BLaER1 (cell line): ENCODE measurements around the gene NAV3.

Experiments used
- H3K27ac ChIP-seq: shearing (Covaris generic); formaldehyde crosslinking; 2 replicates; pipeline ENCODE4 v1.8.1; 2022
- H3K27me3 ChIP-seq: shearing (Covaris generic); formaldehyde crosslinking; 2 replicates; pipeline ENCODE4 v1.8.1; 2022
- H3K36me3 ChIP-seq: shearing (Covaris generic); formaldehyde crosslinking; 2 replicates; pipeline ENCODE4 v1.8.1; 2022
- H3K4me1 ChIP-seq: shearing (Covaris generic); formaldehyde crosslinking; 2 replicates; pipeline ENCODE4 v1.8.1; 2022
- H3K4me2 ChIP-seq: shearing (Covaris generic); formaldehyde crosslinking; 2 replicates; pipeline ENCODE4 v1.8.1; 2022
- H3K4me3 ChIP-seq: shearing (Covaris generic); formaldehyde crosslinking; 2 replicates; pipeline ENCODE4 v1.8.1; 2022
- H3K9ac ChIP-seq: shearing (Covaris generic); formaldehyde crosslinking; 2 replicates; pipeline ENCODE4 v1.8.1; 2022
- H3K9me3 ChIP-seq: shearing (Covaris generic); formaldehyde crosslinking; 2 replicates; pipeline ENCODE4 v1.8.1; 2022
- H4K20me1 ChIP-seq: shearing (Covaris generic); formaldehyde crosslinking; 2 replicates; pipeline ENCODE4 v1.8.1; 2022
- Cebpa-rat ChIP-seq: shearing (Covaris generic); IDR thresholded peaks from 2 replicates; pipeline ENCODE4 v1.8.1; 2022

The NAV3 gene

DNA sequence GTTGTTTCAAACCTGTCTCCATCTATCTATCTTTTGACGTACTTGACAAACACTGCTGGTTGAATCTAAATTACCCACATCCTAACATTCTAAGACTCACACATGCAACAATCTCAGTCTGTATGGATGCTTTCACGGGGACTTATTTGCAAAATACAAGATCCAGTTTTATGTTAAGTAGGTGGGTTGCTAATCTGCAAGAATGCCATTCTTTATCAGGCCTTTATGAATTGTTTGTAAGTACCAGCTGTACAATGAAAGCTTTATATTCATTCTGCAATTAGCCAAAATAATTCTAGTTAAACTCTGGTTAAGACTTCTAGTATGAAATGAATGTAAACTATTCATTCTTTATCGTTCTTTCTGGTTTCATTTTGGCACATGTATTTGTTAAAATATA lies 135.1 kb downstream of the NAV3 start:
- H3K4me3 ChIP-seq = no peak overlapping the region
- no peak overlapping the region for H3K4me2 ChIP-seq
- no peaks in the 10 kb centered on the region for H3K27me3 ChIP-seq
- H3K9ac ChIP-seq = no peak overlapping the region
- H4K20me1 ChIP-seq = no peaks in the 10 kb centered on the region
- no peak for TF ChIP-seq Cebpa-rat
- no peaks in the 10 kb centered on the region for H3K9me3 ChIP-seq
- H3K27ac ChIP-seq = no peak overlapping the region
- H3K36me3 ChIP-seq = no peaks in the 10 kb centered on the region
- no peaks in the 10 kb centered on the region for H3K4me1 ChIP-seq

- Histone ChIP-seq H3K4me3 (no peak overlapping the region), H3K9ac (no peak overlapping the region), H3K4me1 (no peaks in the 10 kb centered on the region), H3K9me3 (no peaks in the 10 kb centered on the region), H4K20me1 (no peaks in the 10 kb centered on the region), H3K27me3 (no peaks in the 10 kb centered on the region), H3K4me2 (no peak overlapping the region), H3K36me3 (no peaks in the 10 kb centered on the region), H3K27ac (no peak overlapping the region)
- no peak for TF ChIP-seq Cebpa-rat
Measured at GRCh38 chr12:77968021-77968420, 137.3 kb downstream of the NAV3 start.

DNA sequence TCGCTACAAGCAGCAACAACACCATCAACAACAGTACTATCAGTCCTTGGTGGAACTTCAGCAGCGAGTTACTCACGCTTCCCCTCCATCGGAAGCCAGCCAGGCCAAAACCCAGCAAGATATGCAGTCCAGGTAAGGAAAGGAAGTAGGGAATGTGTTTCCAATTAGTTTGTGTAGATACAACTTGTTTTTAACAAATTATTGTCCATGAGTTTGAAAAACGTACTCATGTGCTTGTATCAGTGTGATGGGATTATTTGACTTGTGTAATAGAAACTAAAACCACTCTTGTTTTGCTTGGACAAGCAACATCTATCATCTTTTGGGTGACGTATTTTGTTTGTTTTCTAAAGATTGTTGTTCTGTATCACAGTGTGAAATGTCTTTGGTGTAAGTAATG lies 137.9 kb downstream of the NAV3 start:
- H3K27ac ChIP-seq = no peak overlapping the region
- H3K4me3 ChIP-seq = no peak overlapping the region
- no peaks in the 10 kb centered on the region for H3K27me3 ChIP-seq
- no peaks in the 10 kb centered on the region for H3K9me3 ChIP-seq
- H3K4me1 ChIP-seq = no peaks in the 10 kb centered on the region
- no peaks in the 10 kb centered on the region for H3K36me3 ChIP-seq
- no peaks in the 10 kb centered on the region for H4K20me1 ChIP-seq
- H3K9ac ChIP-seq = no peak overlapping the region
- no peak for TF ChIP-seq Cebpa-rat
- no peak overlapping the region for H3K4me2 ChIP-seq

DNA sequence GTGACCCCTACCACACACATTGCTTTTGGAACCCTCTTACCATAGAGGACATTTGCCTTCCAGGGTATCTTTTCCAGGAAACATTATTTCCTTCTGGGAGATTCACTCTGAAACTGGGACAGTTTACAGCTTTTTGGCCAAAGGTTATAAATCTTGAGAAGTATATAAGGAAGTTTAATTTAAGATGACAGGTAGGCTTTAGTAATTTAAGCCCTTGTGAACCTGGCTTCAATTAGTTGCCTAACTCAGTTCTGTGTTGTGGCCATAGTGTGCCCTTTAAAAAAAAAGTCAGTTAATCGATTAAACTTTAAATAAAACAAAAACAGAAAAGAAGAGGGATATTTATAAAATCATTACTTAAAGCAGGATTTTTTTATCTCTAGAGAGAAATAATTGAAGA lies 142.9 kb downstream of the NAV3 start:
- no peaks in the 10 kb centered on the region for H3K4me1 ChIP-seq
- H3K27ac ChIP-seq = no peak overlapping the region
- no peaks in the 10 kb centered on the region for H4K20me1 ChIP-seq
- no peak for TF ChIP-seq Cebpa-rat
- H3K27me3 ChIP-seq = no peaks in the 10 kb centered on the region
- no peaks in the 10 kb centered on the region for H3K9me3 ChIP-seq
- no peaks in the 10 kb centered on the region for H3K36me3 ChIP-seq
- H3K4me2 ChIP-seq = no peak overlapping the region
- no peak overlapping the region for H3K4me3 ChIP-seq
- no peak overlapping the region for H3K9ac ChIP-seq

- Histone ChIP-seq H3K36me3 (no peaks in the 10 kb centered on the region), H3K4me1 (no peaks in the 10 kb centered on the region), H4K20me1 (no peaks in the 10 kb centered on the region), H3K9ac (no peak overlapping the region), H3K4me2 (no peak overlapping the region), H3K4me3 (no peak overlapping the region), H3K27ac (no peak overlapping the region), H3K27me3 (no peaks in the 10 kb centered on the region), H3K9me3 (no peaks in the 10 kb centered on the region)
- no peak for TF ChIP-seq Cebpa-rat
Measured at GRCh38 chr12:77974645-77975044, 144.0 kb downstream of the NAV3 start.

GRCh38 chr12:77979597-77980250 lies 149.0 kb downstream of the NAV3 start:
- Histone ChIP-seq H3K4me1 (no peaks in the 10 kb centered on the region), H3K4me2 (no peak overlapping the region), H3K27me3 (no peaks in the 10 kb centered on the region), H4K20me1 (no peaks in the 10 kb centered on the region), H3K36me3 (no peaks in the 10 kb centered on the region), H3K4me3 (no peak overlapping the region), H3K9me3 (no peaks in the 10 kb centered on the region), H3K27ac (no peak overlapping the region), H3K9ac (no peak overlapping the region)
- TF ChIP-seq Cebpa-rat = no peak

DNA sequence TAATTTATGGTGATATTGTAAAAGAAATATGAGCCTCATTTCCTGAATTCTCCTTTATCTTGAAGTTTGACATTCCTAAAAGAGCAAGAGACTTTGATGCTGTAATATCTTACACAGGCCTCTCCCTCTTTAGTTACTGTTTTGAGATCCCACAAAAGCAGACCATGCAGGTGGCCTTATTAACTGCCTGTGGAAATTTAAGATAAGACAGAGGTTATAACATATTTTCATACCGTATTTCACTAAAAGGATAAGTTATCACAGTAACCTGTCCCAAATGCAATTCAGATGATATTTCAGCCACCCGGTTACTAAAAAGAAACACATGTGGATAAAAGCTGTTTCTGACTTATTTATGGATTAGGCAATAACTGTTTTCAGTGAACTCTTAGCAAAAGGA lies 150.1 kb downstream of the NAV3 start:
- Histone ChIP-seq H3K4me2 (no peak overlapping the region), H4K20me1 (no peaks in the 10 kb centered on the region), H3K9ac (no peak overlapping the region), H3K9me3 (no peaks in the 10 kb centered on the region), H3K4me1 (no peaks in the 10 kb centered on the region), H3K27me3 (no peaks in the 10 kb centered on the region), H3K27ac (no peak overlapping the region), H3K4me3 (no peak overlapping the region), H3K36me3 (no peaks in the 10 kb centered on the region)
- no peak for TF ChIP-seq Cebpa-rat

- TF ChIP-seq Cebpa-rat = no peak
- Histone ChIP-seq H3K9me3 (no peaks in the 10 kb centered on the region), H3K27me3 (no peaks in the 10 kb centered on the region), H3K4me3 (no peak overlapping the region), H3K4me1 (no peaks in the 10 kb centered on the region), H3K27ac (no peak overlapping the region), H3K4me2 (no peak overlapping the region), H3K9ac (no peak overlapping the region), H4K20me1 (no peaks in the 10 kb centered on the region), H3K36me3 (no peaks in the 10 kb centered on the region)
Measured at GRCh38 chr12:77983859-77984258, 153.2 kb downstream of the NAV3 start.

DNA sequence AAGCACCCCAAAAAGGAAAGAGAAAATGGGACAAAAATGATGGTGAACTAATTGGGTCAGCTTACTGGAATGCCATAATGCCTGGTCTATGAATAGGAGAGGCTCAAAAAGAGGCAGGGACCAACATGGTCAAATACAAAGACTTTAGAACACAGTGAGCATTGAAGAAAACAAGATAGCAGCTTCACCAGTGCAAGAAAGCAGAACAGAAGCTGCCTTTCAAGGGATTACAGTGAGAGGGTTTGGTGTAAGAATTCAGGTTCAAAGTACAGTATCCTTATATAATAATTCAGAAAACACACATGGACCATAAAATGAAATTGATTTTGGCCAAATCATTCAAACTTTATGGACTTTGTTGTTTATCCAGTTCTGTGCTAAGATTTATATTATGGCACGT lies 162.1 kb downstream of the NAV3 start:
- no peaks in the 10 kb centered on the region for H4K20me1 ChIP-seq
- H3K9ac ChIP-seq = no peak overlapping the region
- H3K36me3 ChIP-seq = no peaks in the 10 kb centered on the region
- H3K27ac ChIP-seq = no peak overlapping the region
- H3K9me3 ChIP-seq = no peaks in the 10 kb centered on the region
- no peak overlapping the region for H3K4me2 ChIP-seq
- no peaks in the 10 kb centered on the region for H3K4me1 ChIP-seq
- H3K4me3 ChIP-seq = no peak overlapping the region
- no peak for TF ChIP-seq Cebpa-rat
- H3K27me3 ChIP-seq = no peaks in the 10 kb centered on the region

- no peaks in the 10 kb centered on the region for H4K20me1 ChIP-seq
- no peaks in the 10 kb centered on the region for H3K9me3 ChIP-seq
- no peaks in the 10 kb centered on the region for H3K27me3 ChIP-seq
Measured at GRCh38 chr12:77993658-77994057, 163.0 kb downstream of the NAV3 start.

DNA sequence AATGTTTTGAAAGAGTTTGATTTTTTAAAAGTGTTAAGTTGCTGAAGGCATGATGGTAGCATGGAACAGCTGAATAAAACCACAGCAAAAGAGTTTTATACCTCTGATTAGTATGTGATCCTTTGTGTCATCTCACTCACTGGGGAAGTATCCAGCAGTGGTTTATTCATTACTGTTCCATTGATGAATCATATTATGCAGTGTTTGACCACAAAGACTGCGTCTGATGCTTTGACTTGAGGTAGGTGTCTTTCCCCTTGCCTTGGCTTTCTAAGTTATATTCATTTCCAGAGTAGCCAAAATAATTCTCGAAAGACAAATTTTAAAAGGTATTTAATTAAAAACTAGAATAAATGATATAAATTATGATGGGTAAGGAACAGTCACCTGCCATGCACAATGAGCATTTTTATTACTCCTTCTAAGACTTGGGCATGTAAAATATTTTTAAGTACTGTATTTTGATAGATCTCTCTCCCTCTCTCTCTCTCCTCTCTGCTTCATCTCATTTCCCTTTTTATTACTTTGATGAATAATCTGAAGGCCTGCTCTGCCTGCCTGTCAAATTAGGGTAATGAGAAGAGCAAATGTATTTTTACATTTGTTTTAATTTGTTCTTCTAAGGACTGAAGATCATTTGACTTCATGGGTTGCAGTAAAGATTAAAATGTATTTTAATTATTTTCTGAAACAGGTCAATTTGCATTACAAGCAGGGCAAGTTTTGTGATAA lies 164.9 kb downstream of the NAV3 start:
- no peaks in the 10 kb centered on the region for H4K20me1 ChIP-seq
- no peaks in the 10 kb centered on the region for H3K27me3 ChIP-seq
- H3K4me2 ChIP-seq = no peak overlapping the region
- TF ChIP-seq Cebpa-rat = no peak
- peaks cover 9% of the 10 kb centered on the region for H3K4me1 ChIP-seq
- H3K9ac ChIP-seq = no peak overlapping the region
- no peaks in the 10 kb centered on the region for H3K36me3 ChIP-seq
- no peak overlapping the region for H3K27ac ChIP-seq
- no peak overlapping the region for H3K4me3 ChIP-seq
- no peaks in the 10 kb centered on the region for H3K9me3 ChIP-seq

More at GRCh38 chr12:77993658-77994057, 163.0 kb downstream of the NAV3 start:
- Histone ChIP-seq H3K27ac (no peak overlapping the region), H3K4me1 (no peaks in the 10 kb centered on the region), H3K9ac (no peak overlapping the region), H3K4me3 (no peak overlapping the region), H3K4me2 (no peak overlapping the region), H3K36me3 (no peaks in the 10 kb centered on the region)
- no peak for TF ChIP-seq Cebpa-rat
